ENCODE results near the gene ZBTB33. TPM values are rescaled to one million over a fixed set of nuclear protein-coding genes. Genes with fewer than 3 reads are reported as not detected.

The ZBTB33 gene, protein sequence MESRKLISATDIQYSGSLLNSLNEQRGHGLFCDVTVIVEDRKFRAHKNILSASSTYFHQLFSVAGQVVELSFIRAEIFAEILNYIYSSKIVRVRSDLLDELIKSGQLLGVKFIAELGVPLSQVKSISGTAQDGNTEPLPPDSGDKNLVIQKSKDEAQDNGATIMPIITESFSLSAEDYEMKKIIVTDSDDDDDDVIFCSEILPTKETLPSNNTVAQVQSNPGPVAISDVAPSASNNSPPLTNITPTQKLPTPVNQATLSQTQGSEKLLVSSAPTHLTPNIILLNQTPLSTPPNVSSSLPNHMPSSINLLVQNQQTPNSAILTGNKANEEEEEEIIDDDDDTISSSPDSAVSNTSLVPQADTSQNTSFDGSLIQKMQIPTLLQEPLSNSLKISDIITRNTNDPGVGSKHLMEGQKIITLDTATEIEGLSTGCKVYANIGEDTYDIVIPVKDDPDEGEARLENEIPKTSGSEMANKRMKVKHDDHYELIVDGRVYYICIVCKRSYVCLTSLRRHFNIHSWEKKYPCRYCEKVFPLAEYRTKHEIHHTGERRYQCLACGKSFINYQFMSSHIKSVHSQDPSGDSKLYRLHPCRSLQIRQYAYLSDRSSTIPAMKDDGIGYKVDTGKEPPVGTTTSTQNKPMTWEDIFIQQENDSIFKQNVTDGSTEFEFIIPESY
- total RNA-seq, result 45.2 TPM

GRCh38 chrX:120250522-120251271, at the start of gene ZBTB33:
Gene ZBTB33, plus strand, starts transcription at chrX:120250812. Its CDS starts 2,604 bp downstream, at chrX:120253416.
- DNase-seq (ENCODE audit: low spot score in 2 of 2) (peak; percentile 68 to 78), FAIRE-seq (no peak)

- FAIRE-seq, result no peak
- no peak for DNase-seq (ENCODE audit: low spot score in 2 of 2)
Measured at GRCh38 chrX:120200851-120201250, 49.8 kb upstream of the ZBTB33 start.

DNA sequence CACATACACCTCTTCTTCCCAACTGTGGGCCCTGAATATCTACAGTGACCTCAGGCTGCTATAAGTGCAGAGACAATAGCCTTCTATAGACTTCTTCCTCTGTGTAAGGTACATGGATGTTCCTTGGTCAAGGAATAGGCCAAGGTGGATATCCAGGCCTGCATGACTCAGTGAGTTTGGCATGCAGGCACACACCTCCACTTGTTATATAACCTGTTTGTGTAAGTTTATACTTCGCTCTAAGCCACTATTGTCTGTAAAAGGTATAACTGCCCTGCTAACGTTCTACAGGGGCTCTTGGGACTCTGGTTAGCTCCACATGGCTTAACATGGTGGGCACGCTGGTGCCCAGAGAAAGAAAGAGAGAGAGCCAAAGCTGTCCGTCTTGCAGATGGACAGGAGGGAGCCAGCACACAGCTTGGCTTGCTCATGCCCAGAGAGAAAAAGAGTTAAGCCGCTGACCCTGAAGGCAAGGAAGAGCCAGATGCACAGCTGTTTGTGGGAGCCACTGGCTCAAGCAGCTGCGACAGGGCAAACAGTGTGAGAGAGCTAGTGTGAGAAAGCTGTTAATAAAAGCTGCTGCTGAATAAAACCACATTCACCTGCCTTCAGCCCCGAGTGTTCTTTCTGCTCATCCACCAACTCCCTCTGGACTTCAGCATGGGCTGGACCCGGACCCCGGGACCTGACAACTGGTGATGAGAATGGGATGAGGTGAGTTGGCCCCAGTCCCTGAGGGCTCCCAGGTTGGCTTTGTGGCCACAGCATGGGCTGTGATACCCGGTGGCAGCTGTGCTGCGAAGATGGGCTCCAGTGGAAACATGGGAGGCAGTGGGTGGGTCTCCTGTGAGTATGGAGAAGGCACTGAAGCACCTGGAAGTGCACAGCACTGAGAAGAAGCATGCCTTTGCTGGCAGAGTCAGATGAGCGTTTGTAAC, 44.5 kb upstream of the ZBTB33 start:
- no peak for DNase-seq (ENCODE audit: low spot score in 2 of 2)
- FAIRE-seq, result no peak

- no peak for FAIRE-seq
- no peak for DNase-seq (ENCODE audit: low spot score in 2 of 2)
Measured at GRCh38 chrX:120207009-120207605, 43.5 kb upstream of the ZBTB33 start.

GRCh38 chrX:120213438-120214265, 37.0 kb upstream of the ZBTB33 start:
- DNase-seq (ENCODE audit: low spot score in 2 of 2) (peak; percentile 4 to 22), FAIRE-seq (no peak)

- DNase-seq (ENCODE audit: low spot score in 2 of 2) (no peak), FAIRE-seq (no peak)
Measured at GRCh38 chrX:120223374-120223773, 27.2 kb upstream of the ZBTB33 start.

DNA sequence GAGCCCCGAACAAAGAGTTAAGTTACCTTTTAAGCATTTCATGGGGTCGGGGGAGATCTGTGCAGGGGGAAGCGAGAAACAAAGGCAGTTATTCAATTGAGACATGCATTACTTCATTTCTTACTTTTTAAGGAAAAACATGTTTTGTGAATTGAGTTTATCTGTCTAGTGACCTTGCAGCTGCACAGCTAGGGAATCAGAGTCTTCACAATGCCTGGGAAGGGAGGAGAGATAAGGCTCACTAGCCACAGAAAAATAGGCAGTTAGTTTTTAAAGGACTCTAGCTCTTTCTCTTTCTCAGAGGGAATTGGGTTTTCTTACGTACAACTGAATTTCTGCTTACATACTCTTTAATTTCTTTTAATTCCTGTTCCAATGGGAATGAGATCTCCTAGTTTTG, 26.2 kb upstream of the ZBTB33 start:
- FAIRE-seq, result no peak

GRCh38 chrX:120228187-120228908, 22.3 kb upstream of the ZBTB33 start:
- DNase-seq (ENCODE audit: low spot score in 2 of 2), result no peak
- no peak for FAIRE-seq

More for the DNA sequence above, 26.2 kb upstream of the ZBTB33 start:
- no peak for DNase-seq (ENCODE audit: low spot score in 2 of 2)

GRCh38 chrX:120235284-120235683, 15.3 kb upstream of the ZBTB33 start:
- FAIRE-seq, result no peak
- no peak for DNase-seq (ENCODE audit: low spot score in 2 of 2)

GRCh38 chrX:120236687-120237479, 13.7 kb upstream of the ZBTB33 start:
- DNase-seq (ENCODE audit: low spot score in 2 of 2), result no peak

DNA sequence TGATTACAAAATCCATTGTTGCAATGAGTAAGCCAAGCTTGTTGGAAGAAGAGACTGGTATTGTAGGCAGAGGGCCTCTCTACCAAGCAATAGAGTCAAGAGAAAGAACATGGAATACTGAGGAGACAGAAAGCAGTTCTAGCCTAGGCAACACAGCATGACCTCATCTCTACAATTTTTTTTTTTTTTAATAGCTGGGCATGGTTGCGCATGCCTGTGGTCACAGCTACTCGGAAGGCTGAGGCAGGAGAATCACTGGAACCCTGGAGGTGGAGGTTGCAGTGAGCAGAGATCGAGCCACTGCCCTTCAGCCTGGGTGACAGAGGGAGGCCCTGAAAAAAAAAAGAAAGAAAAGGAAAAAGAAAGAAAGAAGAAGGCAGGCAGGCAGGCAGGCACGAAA, 11.7 kb upstream of the ZBTB33 start:
- no peak for FAIRE-seq
- no peak for DNase-seq (ENCODE audit: low spot score in 2 of 2)

More at GRCh38 chrX:120236687-120237479, 13.7 kb upstream of the ZBTB33 start:
- FAIRE-seq, result no peak

DNA sequence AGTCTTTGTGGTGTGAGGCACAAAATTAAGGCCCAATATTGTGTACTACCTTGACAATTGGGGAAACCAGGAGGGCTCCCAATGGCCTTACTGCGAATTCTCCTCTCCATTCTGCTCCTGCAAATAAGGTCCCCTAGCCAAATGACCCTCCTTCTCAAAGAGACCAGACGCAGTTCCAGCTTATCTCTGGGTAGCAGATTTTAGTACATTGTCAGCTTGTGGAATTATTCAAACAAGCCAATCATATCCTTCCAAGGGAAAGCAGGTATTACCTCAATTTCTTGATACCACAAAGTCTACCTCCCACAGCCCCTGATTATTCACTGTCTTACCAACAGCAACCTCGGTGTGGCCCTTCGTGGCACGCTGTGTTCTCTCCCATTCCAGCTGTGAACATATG, 7.8 kb upstream of the ZBTB33 start:
- DNase-seq (ENCODE audit: low spot score in 2 of 2) (no peak), FAIRE-seq (no peak)

DNA sequence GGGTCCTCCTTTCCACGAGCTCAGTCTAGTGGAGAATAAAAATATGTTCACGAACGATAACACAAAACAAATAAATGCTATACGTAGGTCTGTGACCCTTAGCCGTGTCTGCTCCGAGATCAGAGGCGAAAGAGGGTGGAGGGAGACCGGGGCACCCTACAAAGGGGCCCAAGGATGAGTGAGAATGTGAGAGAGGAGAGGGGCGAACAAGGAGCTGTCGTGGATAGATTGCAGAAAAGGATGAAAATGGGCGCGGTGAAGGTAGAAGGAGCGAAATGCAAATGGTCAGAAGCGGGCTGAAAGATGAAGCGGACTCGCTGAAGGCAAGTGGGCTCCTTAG, 6.2 kb upstream of the ZBTB33 start:
- DNase-seq (ENCODE audit: low spot score in 2 of 2), result no peak
- no peak for FAIRE-seq

DNA sequence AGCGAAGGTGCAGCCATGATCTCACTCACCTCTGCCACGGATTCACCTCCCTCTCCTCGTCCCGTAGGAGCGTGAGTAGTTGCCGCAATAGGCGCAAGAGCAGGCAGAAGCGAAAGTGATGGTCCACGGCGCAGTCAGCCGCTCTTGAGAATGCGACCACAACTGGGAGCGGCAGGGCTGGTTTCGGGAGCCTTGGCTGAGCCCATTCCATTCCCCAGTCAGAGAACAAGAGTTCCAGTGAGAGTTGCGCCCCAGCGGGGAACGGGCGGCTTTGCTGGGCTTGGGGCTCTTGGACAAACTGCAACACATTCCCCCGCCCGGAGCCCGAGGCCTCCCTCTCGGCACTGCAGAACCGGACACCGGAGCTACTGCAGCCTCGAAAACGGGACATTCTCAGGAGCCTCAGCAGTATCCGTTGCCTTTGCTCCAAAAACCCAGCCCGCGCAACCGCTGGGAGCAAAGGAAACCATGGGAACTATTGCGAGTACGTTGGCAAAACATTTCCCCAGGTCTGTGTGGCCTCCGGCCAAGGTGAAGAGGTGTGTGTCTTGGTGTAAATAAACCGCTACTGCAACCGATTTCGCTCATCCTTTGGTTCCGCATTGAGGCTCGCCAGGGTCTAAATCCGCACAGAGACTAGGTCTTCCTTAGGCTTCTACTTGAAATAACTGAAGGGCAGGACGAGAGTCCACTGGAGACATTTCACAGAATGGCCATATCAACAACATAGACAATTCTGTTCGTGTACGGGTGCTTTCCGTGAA, 5.7 kb upstream of the ZBTB33 start:
- no peak for FAIRE-seq
- peak in 1 of 2 donors; percentile 17 for DNase-seq (ENCODE audit: low spot score in 2 of 2)

DNA sequence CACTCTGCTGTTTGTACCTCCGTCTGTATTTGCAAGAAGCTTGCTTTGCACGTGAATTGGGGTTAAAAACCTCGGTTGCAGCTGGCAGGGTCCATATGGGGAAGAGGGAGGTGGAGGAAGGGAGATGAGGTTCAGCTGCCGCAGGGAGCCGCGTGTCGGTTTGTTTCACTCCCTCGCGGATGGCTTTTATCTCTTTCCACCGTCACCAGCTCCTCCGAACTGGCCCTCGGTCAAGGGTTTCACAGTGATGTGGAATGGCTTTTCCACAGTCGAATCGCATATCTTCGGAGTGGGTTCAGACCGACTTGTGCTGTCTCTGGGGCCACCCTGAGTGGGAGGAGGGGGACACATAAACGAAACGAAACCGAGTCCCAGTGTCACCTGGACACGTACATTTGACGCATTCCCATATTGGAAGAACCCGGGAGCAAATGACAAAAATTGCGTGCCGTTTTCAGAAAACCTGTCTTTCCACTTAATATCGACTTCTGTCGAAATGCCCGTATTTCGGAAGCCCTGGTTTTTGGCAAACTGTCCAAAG, 929 bp downstream of the ZBTB33 start:
- FAIRE-seq (no peak), DNase-seq (ENCODE audit: low spot score in 2 of 2) (peak in 1 of 2 donors; percentile 7)

DNA sequence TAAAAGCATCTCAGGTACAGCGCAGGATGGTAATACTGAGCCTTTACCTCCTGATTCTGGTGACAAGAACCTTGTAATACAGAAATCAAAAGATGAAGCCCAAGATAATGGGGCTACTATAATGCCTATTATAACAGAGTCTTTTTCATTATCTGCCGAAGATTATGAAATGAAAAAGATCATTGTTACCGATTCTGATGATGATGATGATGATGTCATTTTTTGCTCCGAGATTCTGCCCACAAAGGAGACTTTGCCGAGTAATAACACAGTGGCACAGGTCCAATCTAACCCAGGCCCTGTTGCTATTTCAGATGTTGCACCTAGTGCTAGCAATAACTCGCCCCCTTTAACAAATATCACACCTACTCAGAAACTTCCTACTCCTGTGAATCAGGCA, 3.2 kb downstream of the ZBTB33 start:
- FAIRE-seq (no peak), DNase-seq (ENCODE audit: low spot score in 2 of 2) (no peak)
